ENCODE data around the gene POU5F1. TPM values are rescaled to one million over a fixed set of nuclear protein-coding genes. Genes with fewer than 3 reads are reported as not detected.

The POU5F1 gene
- polyA plus RNA-seq, 3 donors = 1.9 to 9.2 (median 7.2) TPM

GRCh38 chr6:31115941-31116560, 54.4 kb downstream of the POU5F1 start:
- no peak for DNase-seq

GRCh38 chr6:31114970-31115849, 55.3 kb downstream of the POU5F1 start:
- DNase-seq = no peak

GRCh38 chr6:31114541-31114878, 56.0 kb downstream of the POU5F1 start, which contains the start of gene PSORS1C1:
Gene PSORS1C1, plus strand, starts transcription at chr6:31114800. Its CDS starts 14,833 bp downstream, at chr6:31129633.
- DNase-seq = no peak

Other genes with a start within 250 kb of the POU5F1 start
- gene SFTA2, start 238.5 kb downstream of the POU5F1 start, polyA plus RNA-seq (ENCODE audit: insufficient read length in 3 of 3) = 1 to 10 TPM in 2 of 3 donors, under 1 TPM in 1; 0.63 to 1.7 (median 1.2) TPM
- gene MUCL3, start 229.7 kb downstream of the POU5F1 start, polyA plus RNA-seq (ENCODE audit: insufficient read length in 3 of 3) = under 1 TPM; 0.07 to 0.13 (median 0.09) TPM
- under 1 TPM in 1 of 3 donors, not detected in 2; 0.09 TPM for gene MUC21, start 187.0 kb downstream of the POU5F1 start, polyA plus RNA-seq (ENCODE audit: insufficient read length in 3 of 3)
- gene MUC22, start 160.2 kb downstream of the POU5F1 start, polyA plus RNA-seq (ENCODE audit: insufficient read length in 3 of 3) = not detected
- not detected for gene C6orf15, start 58.1 kb downstream of the POU5F1 start, polyA plus RNA-seq (ENCODE audit: insufficient read length in 3 of 3)
- gene PSORS1C1, start 55.9 kb downstream of the POU5F1 start, polyA plus RNA-seq (ENCODE audit: insufficient read length in 3 of 3) = under 1 TPM in 1 of 3 donors, not detected in 2; 0.36 TPM
- gene CDSN, start 50.2 kb downstream of the POU5F1 start, polyA plus RNA-seq (ENCODE audit: insufficient read length in 3 of 3) = under 1 TPM in 1 of 3 donors, not detected in 2; 0.06 TPM
- gene PSORS1C2, start 31.6 kb downstream of the POU5F1 start, polyA plus RNA-seq (ENCODE audit: insufficient read length in 3 of 3) = under 1 TPM in 1 of 3 donors, not detected in 2; 0.10 TPM
- gene CCHCR1, start 12.9 kb downstream of the POU5F1 start, polyA plus RNA-seq (ENCODE audit: insufficient read length in 3 of 3) = 10 to 100 TPM; 35.4 to 48.5 (median 41.7) TPM
- gene TCF19, start 12.1 kb downstream of the POU5F1 start, polyA plus RNA-seq (ENCODE audit: insufficient read length in 3 of 3) = 10 to 100 TPM; 16.3 to 21.4 (median 17.3) TPM
- 100 to 1,000 TPM in 2 of 3 donors, 10 to 100 TPM in 1; 75.0 to 156 (median 150) TPM for gene HLA-C, start 101.4 kb upstream of the POU5F1 start, polyA plus RNA-seq (ENCODE audit: insufficient read length in 3 of 3)
- 100 to 1,000 TPM; 104 to 117 (median 116) TPM for gene HLA-B, start 186.5 kb upstream of the POU5F1 start, polyA plus RNA-seq (ENCODE audit: insufficient read length in 3 of 3)
- gene MICA, start 232.9 kb upstream of the POU5F1 start, polyA plus RNA-seq (ENCODE audit: insufficient read length in 3 of 3) = 10 to 100 TPM in 2 of 3 donors, 1 to 10 TPM in 1; 7.0 to 11.8 (median 11.4) TPM

Data from renal pelvis (tissue), 4 donors.